Measurements from ENCODE around the gene OTOP2. TPM values are rescaled to one million over a fixed set of nuclear protein-coding genes. Genes with fewer than 3 reads are reported as not detected.

OTOP2 gene
- total and polyA plus RNA-seq, 5 donors from 2014 or later = not detected

- no peak for DNase-seq
- Mint-ChIP-seq H3K27ac (no peak overlapping the region), H3K4me3 (no peak overlapping the region)
Measured at GRCh38 chr17:74947041-74947754, 23.1 kb downstream of the OTOP2 start.

GRCh38 chr17:74949455-74950115, 25.5 kb downstream of the OTOP2 start:
- no peak overlapping the region for H3K27ac Mint-ChIP-seq
- Histone ChIP-seq H3K36me3 (ENCODE audit: control insufficient read depth, insufficient read depth, low read length) (no peaks in the 10 kb centered on the region), H3K27me3 (ENCODE audit: control insufficient read depth, insufficient read depth, low read length) (no peaks in the 10 kb centered on the region), H3K27ac (ENCODE audit: insufficient read depth, low read length, poor library complexity, severe bottlenecking) (no peak overlapping the region), H3K4me1 (ENCODE audit: control insufficient read depth, insufficient read depth, low read length, poor library complexity, severe bottlenecking) (no peaks in the 10 kb centered on the region), H3K4me3 (ENCODE audit: low read depth, low read length) (no peak overlapping the region), H3K9me3 (ENCODE audit: control insufficient read depth in 2 of 2, low read length in 2 of 2) (no peaks in the 10 kb centered on the region)
- no peaks in the 10 kb centered on the region for H3K36me3 Mint-ChIP-seq
- H3K9me3 Mint-ChIP-seq = peaks cover 0 to 2% (median 0%) of the 10 kb centered on the region in 7 donors
- no peak for DNase-seq
- no peak overlapping the region for H3K4me3 Mint-ChIP-seq
- no peaks in the 10 kb centered on the region for H3K4me1 Mint-ChIP-seq
- H3K27me3 Mint-ChIP-seq = peaks cover 14% of the 10 kb centered on the region
- no peak for ATAC-seq (ENCODE audit: low read depth in 2 of 2)

More at GRCh38 chr17:74947041-74947754, 23.1 kb downstream of the OTOP2 start:
- Histone ChIP-seq H3K27me3 (ENCODE audit: control insufficient read depth, insufficient read depth, low read length) (no peaks in the 10 kb centered on the region), H3K9me3 (ENCODE audit: control insufficient read depth in 2 of 2, low read length in 2 of 2) (no peaks in the 10 kb centered on the region), H3K4me3 (ENCODE audit: low read depth, low read length) (no peak overlapping the region), H3K4me1 (ENCODE audit: control insufficient read depth, insufficient read depth, low read length, poor library complexity, severe bottlenecking) (no peaks in the 10 kb centered on the region), H3K36me3 (ENCODE audit: control insufficient read depth, insufficient read depth, low read length) (no peaks in the 10 kb centered on the region), H3K27ac (ENCODE audit: insufficient read depth, low read length, poor library complexity, severe bottlenecking) (no peak overlapping the region)
- no peaks in the 10 kb centered on the region for H3K36me3 Mint-ChIP-seq
- H3K9me3 Mint-ChIP-seq = no peaks in the 10 kb centered on the region
- H3K4me1 Mint-ChIP-seq = no peaks in the 10 kb centered on the region
- H3K27me3 Mint-ChIP-seq = peaks cover 18% of the 10 kb centered on the region
- ATAC-seq (ENCODE audit: low read depth in 2 of 2) = no peak

GRCh38 chr17:74950207-74950606, 26.1 kb downstream of the OTOP2 start:
- Histone ChIP-seq H3K27me3 (ENCODE audit: control insufficient read depth, insufficient read depth, low read length) (no peaks in the 10 kb centered on the region), H3K27ac (ENCODE audit: insufficient read depth, low read length, poor library complexity, severe bottlenecking) (no peak overlapping the region), H3K36me3 (ENCODE audit: control insufficient read depth, insufficient read depth, low read length) (no peaks in the 10 kb centered on the region), H3K4me1 (ENCODE audit: control insufficient read depth, insufficient read depth, low read length, poor library complexity, severe bottlenecking) (no peaks in the 10 kb centered on the region), H3K4me3 (ENCODE audit: low read depth, low read length) (no peak overlapping the region), H3K9me3 (ENCODE audit: control insufficient read depth in 2 of 2, low read length in 2 of 2) (no peaks in the 10 kb centered on the region)
- no peaks in the 10 kb centered on the region for H3K36me3 Mint-ChIP-seq
- no peak overlapping the region for H3K4me3 Mint-ChIP-seq
- no peaks in the 10 kb centered on the region for H3K4me1 Mint-ChIP-seq
- DNase-seq (no peak), ATAC-seq (ENCODE audit: low read depth in 2 of 2) (no peak)
- H3K9me3 Mint-ChIP-seq = peaks cover 0 to 2% (median 0%) of the 10 kb centered on the region in 7 donors
- no peak overlapping the region for H3K27ac Mint-ChIP-seq
- peaks cover 16% of the 10 kb centered on the region for H3K27me3 Mint-ChIP-seq

DNA sequence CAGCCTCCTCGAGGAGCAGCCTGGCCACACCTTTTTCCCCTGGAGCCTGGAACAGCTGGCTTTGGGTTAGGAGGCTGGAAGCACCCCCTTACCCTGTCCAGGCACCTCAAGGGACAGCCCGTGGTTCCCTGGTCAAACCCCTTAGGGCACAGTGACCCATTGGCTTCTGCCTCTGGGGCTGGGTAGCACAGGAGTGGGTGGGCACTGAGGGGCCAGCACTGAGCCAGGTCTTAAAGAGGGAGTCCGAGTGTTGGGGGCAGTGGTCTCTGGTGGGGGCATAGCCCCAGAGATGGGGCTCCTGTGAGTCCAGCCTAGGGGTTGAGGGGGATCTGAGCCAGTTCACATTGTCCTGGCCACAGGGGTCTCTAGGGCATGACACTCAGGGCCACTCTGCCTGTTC, 27.0 kb downstream of the OTOP2 start:
- Mint-ChIP-seq H3K9me3 (peaks cover 0 to 2% (median 0%) of the 10 kb centered on the region in 7 donors), H3K27me3 (peaks cover 10% of the 10 kb centered on the region), H3K4me3 (no peak overlapping the region), H3K36me3 (no peaks in the 10 kb centered on the region), H3K27ac (no peak overlapping the region), H3K4me1 (no peaks in the 10 kb centered on the region)
- H3K27ac ChIP-seq (ENCODE audit: insufficient read depth, low read length, poor library complexity, severe bottlenecking) = no peak overlapping the region
- no peak overlapping the region for H3K4me3 ChIP-seq (ENCODE audit: low read depth, low read length)
- H3K4me1 ChIP-seq (ENCODE audit: control insufficient read depth, insufficient read depth, low read length, poor library complexity, severe bottlenecking) = no peaks in the 10 kb centered on the region
- DNase-seq (no peak), ATAC-seq (ENCODE audit: low read depth in 2 of 2) (no peak)
- H3K27me3 ChIP-seq (ENCODE audit: control insufficient read depth, insufficient read depth, low read length) = no peaks in the 10 kb centered on the region
- no peaks in the 10 kb centered on the region for H3K36me3 ChIP-seq (ENCODE audit: control insufficient read depth, insufficient read depth, low read length)
- H3K9me3 ChIP-seq (ENCODE audit: control insufficient read depth in 2 of 2, low read length in 2 of 2) = no peaks in the 10 kb centered on the region

DNA sequence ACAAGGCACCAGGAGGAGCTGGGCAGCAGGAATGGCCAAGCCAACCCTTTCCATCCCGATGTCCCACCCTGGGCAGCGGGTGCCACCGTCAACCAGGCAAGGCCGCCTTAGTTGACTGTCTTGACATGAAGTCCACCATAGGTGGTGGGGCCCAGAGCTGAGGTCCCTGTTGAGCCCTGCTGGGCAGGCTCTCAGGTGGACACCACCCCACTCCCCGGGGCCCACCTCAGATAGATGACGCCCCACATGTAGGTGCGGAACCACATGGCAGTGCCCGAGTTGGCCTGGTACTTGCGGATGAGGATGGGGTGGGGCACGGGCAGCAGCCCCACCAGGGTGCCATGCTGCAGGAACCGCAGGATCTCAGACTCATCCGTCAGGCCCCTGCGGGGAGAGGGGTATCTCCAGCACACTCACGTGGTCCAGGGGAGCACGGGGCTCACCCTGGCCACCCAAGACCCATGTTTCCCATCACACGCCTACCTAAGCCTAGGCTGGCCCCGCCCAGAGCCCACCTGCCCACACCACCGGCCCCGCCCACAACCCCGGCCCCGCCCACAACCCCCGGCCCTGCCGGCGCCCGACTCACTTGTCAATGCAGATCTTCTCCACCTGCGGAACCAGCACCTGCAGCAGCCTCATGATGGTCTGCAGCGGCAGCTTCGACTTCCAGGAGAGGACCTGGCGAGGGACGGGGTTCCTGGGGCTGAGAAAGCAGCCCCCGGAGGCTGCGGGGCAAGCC, 27.8 kb downstream of the OTOP2 start:
- Histone ChIP-seq H3K27ac (ENCODE audit: insufficient read depth, low read length, poor library complexity, severe bottlenecking) (no peak overlapping the region), H3K36me3 (ENCODE audit: control insufficient read depth, insufficient read depth, low read length) (no peaks in the 10 kb centered on the region), H3K4me3 (ENCODE audit: low read depth, low read length) (no peak overlapping the region), H3K9me3 (ENCODE audit: control insufficient read depth in 2 of 2, low read length in 2 of 2) (no peaks in the 10 kb centered on the region), H3K27me3 (ENCODE audit: control insufficient read depth, insufficient read depth, low read length) (no peaks in the 10 kb centered on the region), H3K4me1 (ENCODE audit: control insufficient read depth, insufficient read depth, low read length, poor library complexity, severe bottlenecking) (no peaks in the 10 kb centered on the region)
- Mint-ChIP-seq H3K36me3 (no peaks in the 10 kb centered on the region), H3K4me3 (no peak overlapping the region), H3K4me1 (no peaks in the 10 kb centered on the region), H3K27ac (no peak overlapping the region), H3K9me3 (peaks cover 0 to 2% (median 0%) of the 10 kb centered on the region in 7 donors), H3K27me3 (peaks cover 8% of the 10 kb centered on the region)
- DNase-seq = no peak
- no peak for ATAC-seq (ENCODE audit: low read depth in 2 of 2)

DNA sequence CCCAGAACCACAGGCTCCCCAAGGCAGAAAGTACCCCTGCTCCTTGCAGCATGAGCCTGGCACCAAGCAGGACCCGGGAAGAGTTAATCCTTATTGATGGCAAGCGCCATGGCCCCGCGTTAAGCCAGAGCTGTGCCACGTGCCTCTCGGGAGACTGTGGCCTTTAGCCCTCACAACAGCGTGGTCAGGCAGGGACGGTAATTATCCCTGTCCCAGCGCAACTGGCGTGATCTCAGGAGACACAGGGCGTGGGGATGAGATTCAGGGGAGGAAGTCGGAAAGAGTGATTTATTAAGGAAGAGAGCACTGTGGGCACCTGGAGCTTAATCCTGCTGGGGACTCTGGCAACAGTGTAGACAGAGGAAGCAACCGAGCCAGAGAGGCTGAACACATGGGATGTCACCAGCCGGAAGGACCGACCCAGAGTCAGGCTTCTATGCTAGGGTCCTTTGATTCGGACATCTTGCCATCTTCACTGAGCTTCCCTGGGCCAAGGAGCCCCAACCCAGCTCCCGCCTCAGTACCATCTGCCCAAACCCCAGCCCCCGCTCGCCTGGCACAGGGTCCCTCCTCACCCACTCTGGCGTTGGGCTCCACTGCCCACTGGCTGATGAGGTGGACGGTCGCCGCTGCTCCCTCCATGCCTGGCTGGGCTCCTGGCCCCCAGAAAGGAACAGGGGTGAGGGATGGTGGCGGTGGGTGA, 28.5 kb downstream of the OTOP2 start:
- no peaks in the 10 kb centered on the region for H3K4me1 Mint-ChIP-seq
- Histone ChIP-seq H3K36me3 (ENCODE audit: control insufficient read depth, insufficient read depth, low read length) (no peaks in the 10 kb centered on the region), H3K4me1 (ENCODE audit: control insufficient read depth, insufficient read depth, low read length, poor library complexity, severe bottlenecking) (no peaks in the 10 kb centered on the region), H3K4me3 (ENCODE audit: low read depth, low read length) (no peak overlapping the region), H3K9me3 (ENCODE audit: control insufficient read depth in 2 of 2, low read length in 2 of 2) (no peaks in the 10 kb centered on the region), H3K27ac (ENCODE audit: insufficient read depth, low read length, poor library complexity, severe bottlenecking) (no peak overlapping the region), H3K27me3 (ENCODE audit: control insufficient read depth, insufficient read depth, low read length) (no peaks in the 10 kb centered on the region)
- H3K27me3 Mint-ChIP-seq = peaks cover 8% of the 10 kb centered on the region
- H3K4me3 Mint-ChIP-seq = no peak overlapping the region
- H3K36me3 Mint-ChIP-seq = no peaks in the 10 kb centered on the region
- DNase-seq (no peak), ATAC-seq (ENCODE audit: low read depth in 2 of 2) (no peak)
- peaks cover 0 to 2% (median 0%) of the 10 kb centered on the region in 7 donors for H3K9me3 Mint-ChIP-seq
- H3K27ac Mint-ChIP-seq = no peak overlapping the region

DNA sequence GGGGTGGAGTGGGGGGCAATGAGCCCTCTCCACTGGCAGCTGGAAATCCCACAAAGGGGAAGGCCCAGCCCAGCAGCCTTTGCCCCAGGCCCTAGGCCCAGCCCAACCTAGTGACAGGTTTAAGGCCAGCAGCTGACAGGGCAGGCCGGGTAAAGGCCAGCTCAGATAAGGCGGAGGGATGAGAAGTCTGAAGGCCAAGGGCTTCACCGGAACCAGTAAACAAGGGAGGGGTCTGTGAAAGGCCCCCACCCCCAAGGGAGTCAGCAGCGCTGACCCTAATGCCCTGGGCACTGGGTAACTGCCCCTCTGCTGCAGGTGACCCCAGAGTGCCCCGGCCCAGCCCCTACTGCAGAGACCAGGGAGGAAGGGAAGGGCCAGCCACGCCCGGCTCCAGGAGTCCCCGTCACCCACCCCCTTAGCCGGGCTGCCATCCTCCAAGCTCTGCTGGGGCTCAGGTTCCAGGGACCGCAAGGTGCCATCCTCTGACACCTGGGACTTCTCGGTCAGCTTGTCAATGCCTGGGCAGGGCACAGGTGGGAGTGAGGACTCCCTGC, 29.1 kb downstream of the OTOP2 start:
- Histone ChIP-seq H3K27me3 (ENCODE audit: control insufficient read depth, insufficient read depth, low read length) (no peaks in the 10 kb centered on the region), H3K36me3 (ENCODE audit: control insufficient read depth, insufficient read depth, low read length) (no peaks in the 10 kb centered on the region), H3K4me1 (ENCODE audit: control insufficient read depth, insufficient read depth, low read length, poor library complexity, severe bottlenecking) (no peaks in the 10 kb centered on the region), H3K9me3 (ENCODE audit: control insufficient read depth in 2 of 2, low read length in 2 of 2) (no peaks in the 10 kb centered on the region), H3K4me3 (ENCODE audit: low read depth, low read length) (no peak overlapping the region), H3K27ac (ENCODE audit: insufficient read depth, low read length, poor library complexity, severe bottlenecking) (no peak overlapping the region)
- peaks cover 0 to 2% (median 0%) of the 10 kb centered on the region in 7 donors for H3K9me3 Mint-ChIP-seq
- no peak overlapping the region for H3K27ac Mint-ChIP-seq
- no peak overlapping the region for H3K4me3 Mint-ChIP-seq
- ATAC-seq (ENCODE audit: low read depth in 2 of 2) = no peak
- no peaks in the 10 kb centered on the region for H3K36me3 Mint-ChIP-seq
- H3K4me1 Mint-ChIP-seq = no peaks in the 10 kb centered on the region
- no peak for DNase-seq
- H3K27me3 Mint-ChIP-seq = peaks cover 8% of the 10 kb centered on the region

Measured in CD4-positive, CD25-positive, alpha-beta regulatory T cell (primary cell).